HG03135 (cell line): ENCODE measurements around the gene NCK2.

Experiments
- ATAC-seq: cut with Tn5 transposase; IDR thresholded peaks from one replicate; pipeline ENCODE4 v1.9.1; 2021; ENCODE audit warnings: mild to moderate bottlenecking, moderate library complexity; ENCODE audit not compliant: unreplicated experiment

NCK2 gene

DNA sequence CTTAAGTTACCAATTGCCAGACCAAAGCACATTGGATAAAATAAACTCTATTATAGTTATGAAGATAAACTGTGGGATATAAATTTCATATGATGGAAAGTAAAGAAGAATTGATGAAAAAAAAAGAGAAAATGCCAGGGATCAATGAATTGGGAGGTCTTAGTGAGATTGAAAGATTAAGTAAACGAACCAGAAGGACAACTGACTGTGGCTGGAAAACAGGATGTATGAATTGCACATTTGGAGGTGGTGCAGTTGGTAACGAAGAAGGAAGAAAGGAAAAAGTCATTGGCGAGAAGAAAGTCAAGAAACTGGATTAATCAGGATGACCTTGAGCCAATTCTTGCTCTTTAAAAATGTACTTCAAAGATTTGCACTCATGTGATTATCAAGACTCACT lies 166.7 kb downstream of the NCK2 start:
- ATAC-seq, result no peak

DNA sequence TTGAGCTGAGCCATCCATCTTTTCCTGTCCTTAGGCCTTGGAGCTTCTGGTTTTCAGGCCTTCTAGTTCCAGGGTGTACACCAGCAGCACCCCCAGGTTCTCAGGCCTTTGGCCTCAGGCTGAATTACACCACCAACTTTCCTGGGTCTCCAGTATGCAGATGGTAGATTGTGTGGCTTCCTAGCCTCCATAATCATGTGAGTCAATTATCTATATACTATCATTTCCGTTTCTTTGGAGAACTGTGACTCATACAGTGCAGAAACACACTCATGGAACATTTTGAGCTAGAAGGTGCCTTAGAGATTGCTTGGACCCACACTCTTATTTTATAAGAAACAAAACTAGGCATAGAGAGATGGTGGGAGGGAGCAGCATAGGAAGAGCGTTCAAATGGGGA lies 167.4 kb downstream of the NCK2 start:
- no peak for ATAC-seq

DNA sequence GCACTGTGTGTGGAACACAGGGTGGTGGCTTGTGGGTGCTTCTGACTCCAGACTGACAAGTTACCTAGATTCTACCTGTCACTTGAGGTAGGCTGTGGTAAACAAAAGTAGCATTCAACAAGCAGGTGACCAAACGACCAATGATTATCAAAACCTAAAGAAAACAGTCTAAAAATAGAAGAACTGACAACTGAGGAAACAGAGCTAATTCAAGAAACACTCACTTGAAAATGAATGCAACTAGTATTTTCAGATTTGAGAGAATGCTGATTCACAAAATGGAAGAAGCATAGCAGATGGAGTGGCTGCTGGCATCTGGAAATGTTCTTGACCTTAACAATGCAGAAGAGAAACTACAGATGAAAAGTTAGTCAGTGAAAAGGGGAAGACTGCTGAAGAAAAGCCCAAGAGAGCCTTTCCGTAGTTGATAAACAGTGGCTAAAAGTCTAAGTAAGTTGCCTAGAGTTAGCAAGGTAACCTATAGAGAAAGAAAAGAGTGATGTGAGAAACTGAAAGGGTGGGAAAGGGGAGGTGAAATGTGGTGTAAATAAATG lies 170.4 kb downstream of the NCK2 start:
- peak; percentile 75 for ATAC-seq

DNA sequence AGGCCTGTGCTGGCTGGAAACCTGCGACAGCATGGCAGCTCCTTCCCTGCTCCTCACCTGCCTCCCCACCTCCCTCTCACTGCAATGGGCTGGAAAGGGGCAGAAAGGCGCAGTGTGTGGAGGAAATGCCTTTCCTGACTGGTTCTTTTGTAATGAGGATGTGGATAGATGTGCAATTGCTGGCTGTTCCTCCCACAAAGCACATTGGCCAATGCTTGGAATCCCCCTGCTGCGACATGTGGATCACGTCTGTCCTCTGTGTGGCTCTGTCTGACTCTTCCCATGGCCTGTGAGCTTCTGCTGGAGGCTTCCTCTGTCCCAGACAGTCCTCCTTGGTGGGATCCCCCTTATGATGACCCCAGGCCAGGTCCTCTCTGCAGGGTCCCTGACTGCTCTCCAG lies 172.5 kb downstream of the NCK2 start:
- no peak for ATAC-seq

DNA sequence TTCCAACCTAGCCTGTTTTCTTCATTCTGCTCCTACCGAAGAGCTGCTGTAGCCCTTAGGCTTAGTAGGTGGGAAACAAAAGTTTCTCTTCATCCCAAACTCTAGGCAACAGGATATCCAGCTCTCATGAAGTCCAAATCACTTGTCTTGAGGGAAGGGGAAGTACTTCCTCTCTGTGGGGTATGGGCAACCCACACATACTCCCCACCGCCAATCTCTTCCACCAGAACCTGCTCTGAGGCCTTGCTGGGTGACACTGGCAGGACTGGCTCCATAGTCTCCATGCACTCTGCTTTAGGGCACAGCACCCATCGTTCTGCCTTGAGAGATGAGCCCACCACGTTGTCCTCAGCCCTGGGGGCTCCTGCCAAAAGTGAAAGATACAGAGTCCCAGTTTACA lies 173.0 kb downstream of the NCK2 start:
- ATAC-seq, result no peak

DNA sequence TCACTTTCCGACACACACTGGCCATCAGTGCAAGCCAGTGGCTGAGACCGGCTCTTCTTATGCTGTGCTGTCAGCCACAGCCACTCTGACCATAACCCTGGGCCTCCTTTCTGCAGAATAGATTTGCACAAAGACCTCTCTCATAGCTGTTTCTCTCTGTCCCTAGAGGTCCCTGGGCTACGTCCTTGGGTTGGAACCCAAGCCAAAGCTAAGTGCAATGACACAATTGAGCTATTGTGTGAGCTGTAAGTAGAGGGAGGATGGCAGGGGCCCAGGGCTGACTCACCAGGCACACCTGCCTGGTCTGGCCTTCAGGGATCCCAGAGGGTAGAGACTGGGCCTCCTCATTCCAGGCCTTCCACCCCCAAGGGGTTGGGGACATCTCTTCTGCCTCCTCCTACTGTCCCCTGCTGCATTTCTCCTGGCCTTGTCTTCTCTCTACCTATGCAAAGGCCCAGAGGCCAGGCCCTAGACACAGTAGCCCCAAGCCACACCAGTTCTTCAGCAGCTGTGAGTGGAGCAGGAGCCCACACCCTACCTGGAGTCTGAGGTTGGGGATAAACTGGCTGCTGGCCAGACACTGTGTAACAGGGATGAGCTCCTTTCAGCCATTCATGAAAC lies 174.6 kb downstream of the NCK2 start:
- ATAC-seq, result no peak

DNA sequence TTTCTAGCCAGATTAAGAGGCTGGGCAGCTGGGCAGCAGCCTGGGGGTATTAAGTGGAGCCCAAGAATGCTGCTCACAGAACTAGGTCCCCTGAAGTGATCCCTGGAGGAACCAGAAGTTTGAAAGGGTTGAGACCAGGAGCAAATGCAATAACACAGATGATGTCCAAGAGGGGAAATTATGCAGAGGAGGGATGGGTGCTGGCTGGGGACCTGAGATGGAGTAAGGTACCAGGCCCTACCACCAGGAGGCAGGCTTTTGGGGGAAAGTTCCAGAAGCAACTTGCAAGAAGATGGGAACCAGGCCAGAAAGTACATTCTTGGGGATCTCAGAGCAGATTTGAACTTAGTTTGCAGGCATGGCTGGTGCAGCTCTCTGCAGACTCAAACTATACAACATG lies 175.1 kb downstream of the NCK2 start:
- ATAC-seq, result no peak

DNA sequence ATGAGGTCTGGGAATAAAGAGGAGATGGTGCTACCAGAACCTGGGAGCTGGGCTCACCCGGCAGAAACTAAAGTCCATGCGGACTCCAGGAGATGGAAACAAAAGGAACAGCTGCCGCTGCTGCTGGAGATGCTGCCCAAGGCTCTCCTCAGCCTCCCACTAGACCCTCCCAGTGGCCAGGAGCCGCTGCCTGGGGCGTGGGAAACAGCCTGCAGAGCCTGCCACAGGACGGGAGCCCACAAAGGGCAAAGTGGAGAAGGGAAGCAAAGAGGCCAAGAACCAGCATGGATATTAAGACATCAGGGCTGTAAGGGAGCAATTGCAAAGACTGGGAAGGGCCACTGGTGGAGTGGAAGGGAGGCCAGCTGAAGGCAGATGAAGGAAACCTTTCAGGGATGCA lies 179.6 kb downstream of the NCK2 start:
- no peak for ATAC-seq

DNA sequence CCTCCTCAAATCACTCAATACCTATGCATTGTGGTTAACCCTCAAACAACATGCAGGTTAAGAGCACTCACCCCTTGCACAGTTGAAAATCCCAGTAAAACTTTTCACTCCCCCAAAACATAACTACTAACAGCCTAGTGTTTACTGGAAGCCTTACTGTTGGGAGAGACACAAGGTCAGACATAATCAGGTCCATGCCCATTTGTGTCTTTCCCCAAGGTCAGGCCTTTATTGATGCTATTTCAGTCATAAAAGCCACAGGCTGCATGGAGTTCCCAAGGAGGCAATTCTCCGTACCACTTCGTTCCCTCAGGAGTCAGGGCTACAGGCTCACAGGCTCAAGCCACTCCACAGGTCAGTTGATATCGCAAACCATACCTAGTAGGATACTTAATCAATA lies 180.2 kb downstream of the NCK2 start:
- ATAC-seq, result no peak

DNA sequence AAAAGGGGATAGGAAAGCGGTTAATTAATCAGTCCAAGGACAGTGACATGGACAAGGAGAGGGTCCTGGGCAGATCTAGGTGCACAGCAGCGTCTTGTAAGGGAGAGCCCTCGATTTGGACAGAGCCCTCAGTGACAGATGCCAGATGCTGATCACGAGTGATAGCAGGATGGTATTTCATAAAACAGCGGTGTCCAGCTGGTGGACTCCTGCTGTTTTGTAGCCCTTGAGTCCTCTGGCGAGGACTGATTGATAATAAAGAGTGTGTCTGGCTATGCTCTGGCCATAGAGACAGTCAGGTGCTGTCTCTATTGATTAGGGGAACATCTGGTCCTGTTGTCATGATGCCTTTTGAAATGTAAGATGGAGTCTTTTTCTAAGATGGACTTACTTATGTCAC lies 180.7 kb downstream of the NCK2 start:
- no peak for ATAC-seq

DNA sequence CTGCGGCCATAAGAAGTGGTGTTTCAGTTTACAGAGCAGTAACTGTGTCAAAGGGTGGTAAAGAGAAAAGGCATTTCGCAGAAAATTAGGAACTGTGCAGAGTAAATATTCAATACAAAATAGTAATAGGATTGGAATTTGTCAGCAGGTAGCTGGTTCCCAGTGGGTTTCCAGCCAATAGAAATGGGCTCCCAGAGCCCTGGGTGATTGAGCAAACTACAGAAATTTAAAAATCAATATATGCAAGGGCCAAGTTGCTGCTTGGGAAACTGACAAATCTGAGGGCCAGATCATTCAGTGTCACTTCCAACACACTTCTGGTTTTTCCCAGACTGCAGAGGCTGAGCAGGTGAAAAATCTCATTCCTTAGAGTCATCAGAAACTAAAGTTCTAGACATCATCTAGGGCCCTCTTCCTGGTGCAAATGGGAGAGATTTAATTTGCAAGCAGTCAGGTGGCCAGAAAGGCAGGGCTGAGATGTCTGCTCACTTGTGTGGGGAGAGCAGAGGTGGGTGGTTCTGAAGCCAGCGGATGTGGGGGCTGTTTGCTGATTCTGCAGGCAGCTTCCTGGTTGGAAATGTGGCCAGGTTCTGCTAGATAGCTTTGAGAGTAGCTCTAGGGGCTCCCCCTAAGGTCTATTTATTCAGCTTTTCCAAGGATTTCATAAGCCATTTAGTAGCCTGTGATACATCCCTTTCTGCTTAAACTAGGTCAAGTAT lies 182.4 kb downstream of the NCK2 start:
- no peak for ATAC-seq

DNA sequence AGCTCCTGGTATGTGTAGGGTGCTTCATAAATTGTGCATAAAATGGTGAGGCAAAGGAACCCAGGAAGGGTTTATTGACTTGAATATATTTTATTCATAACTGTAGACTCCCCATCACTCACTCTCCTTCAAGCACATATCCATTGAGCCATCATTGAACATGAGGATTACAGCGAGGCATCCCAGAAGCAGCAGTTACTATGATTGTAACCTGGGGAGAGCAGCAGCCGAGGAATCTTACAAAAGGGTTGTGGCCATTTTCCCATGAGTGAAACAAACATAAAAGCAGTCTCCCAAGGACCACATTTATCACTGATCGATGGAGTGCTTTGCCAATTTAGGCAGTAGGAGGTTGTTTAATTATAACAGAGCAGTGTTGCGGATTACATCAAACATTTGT lies 183.4 kb downstream of the NCK2 start:
- no peak for ATAC-seq

DNA sequence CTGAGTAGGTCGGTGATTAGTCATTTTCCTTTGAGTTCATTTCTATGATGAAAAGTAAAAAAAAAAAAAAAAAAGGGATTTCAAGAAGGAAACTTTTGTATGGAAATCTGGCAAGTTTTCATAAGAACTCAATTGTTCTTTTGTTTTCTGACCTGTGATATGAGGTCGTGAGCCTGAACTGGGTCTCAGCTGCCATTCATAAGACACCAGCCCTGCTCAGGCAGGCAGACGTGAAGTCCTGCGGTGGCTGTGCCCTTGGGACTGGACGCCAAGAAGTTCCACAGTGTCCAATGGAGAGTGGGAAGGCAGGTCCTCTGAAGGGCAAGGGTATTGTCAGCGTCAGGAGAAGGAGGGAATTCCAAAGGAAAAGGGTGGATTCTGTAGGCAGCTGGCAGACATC lies 183.9 kb downstream of the NCK2 start:
- ATAC-seq, result no peak

DNA sequence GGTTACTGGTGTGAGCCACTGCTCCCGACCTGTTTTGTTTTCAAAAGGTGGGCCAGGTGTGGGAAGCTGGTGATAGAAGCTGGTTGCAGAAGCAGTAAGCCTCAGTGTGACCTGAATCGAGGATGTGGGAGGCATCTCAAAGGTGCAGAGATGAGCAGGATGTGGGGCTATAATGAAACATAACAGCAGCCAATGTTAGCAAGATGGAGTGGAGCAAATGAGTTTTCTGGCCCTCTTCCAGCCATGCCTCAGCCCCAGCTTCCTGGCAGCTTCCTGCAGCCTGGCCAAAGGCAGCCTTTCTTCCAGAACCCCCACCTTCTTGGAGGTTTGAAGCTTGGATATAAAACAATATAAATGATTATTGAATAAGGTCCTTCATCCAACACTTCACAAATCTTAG lies 184.8 kb downstream of the NCK2 start:
- no peak for ATAC-seq

DNA sequence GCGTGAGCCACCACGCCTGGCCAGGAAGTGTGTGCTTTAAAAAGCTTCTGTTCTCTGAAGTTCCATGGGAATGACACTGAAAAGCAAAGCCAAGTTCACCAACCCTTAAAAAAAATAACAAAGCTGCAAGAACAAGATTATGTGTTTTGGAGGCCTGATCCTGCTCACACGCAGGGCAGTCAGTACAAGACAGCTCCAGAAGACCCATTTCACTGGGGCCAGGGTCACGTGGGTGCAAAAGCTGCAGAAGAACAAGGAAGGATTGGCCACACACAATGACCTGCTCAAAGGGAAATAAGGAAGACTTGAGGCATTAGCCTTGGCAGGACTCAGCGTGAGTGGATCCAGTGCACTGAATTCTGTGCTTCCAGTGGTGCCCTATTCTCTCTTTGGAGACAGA lies 187.9 kb downstream of the NCK2 start:
- ATAC-seq, result no peak

DNA sequence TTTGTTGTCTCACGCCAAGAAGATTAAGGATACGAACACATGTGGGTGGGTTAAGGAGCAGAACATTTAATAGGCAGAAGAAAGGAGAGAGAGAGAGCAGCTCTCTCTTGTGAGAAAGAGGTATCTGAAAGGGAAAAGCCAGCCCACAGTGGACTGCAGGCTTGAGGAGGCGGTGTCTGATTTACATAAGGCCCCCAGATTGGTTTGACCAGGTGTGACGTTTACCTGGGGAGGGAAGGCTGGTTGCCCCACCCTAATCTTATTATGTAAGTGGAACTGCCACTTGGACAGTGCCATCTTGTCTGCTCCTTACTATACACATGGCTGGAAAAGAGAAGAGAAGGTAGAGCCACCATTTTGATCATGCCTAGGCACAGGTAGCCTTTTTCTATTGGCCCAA lies 189.2 kb downstream of the NCK2 start:
- ATAC-seq, result no peak

DNA sequence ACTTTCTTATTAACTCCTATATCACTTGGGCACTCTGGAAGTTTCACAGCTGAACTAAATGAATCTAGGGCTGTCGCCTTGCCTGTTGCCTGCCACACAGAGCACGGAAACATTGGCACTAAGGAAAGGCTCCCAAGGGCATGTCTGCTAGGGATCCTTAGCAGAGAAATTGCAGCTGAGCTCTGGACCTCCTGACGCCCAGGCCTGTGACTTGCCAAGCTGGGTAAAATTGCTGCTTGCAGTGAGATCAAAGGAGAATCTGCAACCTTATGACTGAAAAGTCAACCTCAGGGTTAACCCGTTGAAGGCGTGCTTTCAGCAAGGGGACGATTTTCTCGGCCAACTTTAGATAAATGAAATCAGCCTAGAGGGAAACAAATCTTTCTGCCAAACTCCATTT lies 189.8 kb downstream of the NCK2 start:
- ATAC-seq, result no peak

DNA sequence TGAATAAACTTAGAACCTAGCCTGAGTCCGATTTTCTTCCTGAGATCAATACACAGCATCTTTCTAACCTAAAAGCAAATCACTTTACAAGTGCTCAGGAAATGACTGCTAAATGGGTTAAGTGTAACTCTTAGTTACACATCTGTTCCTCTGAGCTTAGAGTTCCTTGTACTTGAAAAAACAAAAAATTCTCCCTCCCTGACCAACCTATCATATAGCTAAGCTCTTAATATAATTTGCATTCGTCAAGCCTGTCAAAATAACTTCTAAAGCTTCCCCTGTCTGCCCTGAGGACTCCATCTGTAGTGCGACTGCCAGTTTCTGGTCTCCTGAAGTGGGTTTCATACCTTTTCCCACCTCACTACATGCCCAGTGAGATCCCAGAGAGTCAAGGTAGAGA lies 190.4 kb downstream of the NCK2 start:
- ATAC-seq, result no peak

DNA sequence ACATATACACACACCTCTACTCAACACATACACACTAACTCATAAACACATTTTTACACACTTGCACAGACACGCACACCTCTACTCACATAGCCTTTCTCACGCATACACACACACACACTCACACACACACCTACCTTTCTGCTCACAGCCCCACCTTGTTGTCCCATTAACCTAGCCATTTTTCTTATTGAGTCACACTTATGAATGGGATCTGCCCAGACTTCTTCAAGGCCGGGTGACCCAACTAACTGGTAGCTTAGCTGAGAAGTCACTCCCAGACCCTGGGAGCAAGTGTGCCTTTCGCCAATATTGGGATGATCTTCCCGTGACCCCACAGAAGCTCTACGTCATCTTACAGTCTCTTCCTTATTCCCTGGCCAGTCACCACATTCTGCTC lies 192.2 kb downstream of the NCK2 start:
- ATAC-seq, result no peak

DNA sequence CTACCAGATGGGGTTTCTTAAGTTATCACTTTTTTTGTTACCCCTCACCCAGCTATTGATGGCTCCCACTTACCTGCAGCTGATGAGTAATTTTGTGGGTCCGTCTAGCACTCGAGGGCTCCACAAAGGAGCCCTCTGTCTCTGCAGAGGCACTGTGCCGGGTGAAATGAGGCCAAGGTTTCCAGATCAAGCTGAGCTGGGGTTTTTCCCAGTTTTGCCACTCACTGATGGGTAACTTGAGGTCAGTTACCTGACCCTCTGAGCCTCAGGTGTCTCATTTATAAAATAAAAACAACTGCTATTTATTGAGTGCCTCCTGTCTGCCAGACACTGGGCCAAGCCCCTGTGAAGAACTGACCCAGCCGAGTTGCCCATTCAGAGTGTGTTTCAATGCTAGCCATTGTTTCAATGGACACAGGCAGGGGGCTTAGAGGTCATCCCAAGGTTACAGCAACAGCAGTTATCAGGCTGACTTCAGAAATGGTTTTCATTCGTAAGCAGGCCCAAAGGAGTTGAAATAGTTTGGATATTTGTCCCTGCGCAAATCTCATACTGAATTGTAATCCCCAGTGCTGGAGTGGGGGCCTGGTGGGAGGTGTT lies 192.9 kb downstream of the NCK2 start:
- no peak for ATAC-seq
